ENCODE results near the gene IL1RAP. TPM values are rescaled to one million over a fixed set of nuclear protein-coding genes. Genes with fewer than 3 reads are reported as not detected.
"Not testable (repeated sequence)": the region's sequence is repeated elsewhere in the genome, so short reads cannot be mapped to it uniquely, and the experiment has no call there.

The IL1RAP gene
- total and polyA plus RNA-seq, 5 donors, result 1.6 to 8.5 (median 5.5) TPM

DNA sequence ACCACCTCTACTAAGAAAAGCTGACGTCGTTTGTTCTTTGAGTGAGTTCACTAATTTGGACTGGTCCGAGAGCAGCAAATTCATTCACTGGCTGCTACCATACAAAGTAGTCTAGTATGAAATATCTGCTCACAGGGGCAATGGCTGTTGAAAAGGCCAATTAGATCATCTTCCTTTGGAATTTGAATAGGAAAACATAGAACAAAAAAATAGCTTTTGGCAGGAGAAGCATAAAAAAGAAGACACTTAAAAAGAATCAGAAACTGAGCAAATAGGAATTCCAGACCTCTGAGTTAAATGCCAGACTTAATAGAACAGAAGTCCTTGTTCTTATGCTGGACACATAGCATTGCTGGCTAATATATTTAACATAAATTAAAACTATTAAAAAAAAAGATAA lies 159.3 kb downstream of the IL1RAP start:
- intact Hi-C loops (cut with DNase I), result no loop called here
- H3K9me3 ChIP-seq (ENCODE audit: control insufficient read depth, low read length), result no peaks in the 10 kb centered on the region
- no peak overlapping the region for H3K27ac ChIP-seq (ENCODE audit: low read length)
- no peak overlapping the region for H3K4me3 ChIP-seq (ENCODE audit: low read length)
- ATAC-seq, result no peak
- no peak for DNase-seq
- H3K4me1 ChIP-seq (ENCODE audit: control insufficient read depth, insufficient read depth, low read length), result no peaks in the 10 kb centered on the region
- 51% methylated on average over 3 of the region's 3 CpGs for WGBS
- no peaks in the 10 kb centered on the region for H3K27me3 ChIP-seq (ENCODE audit: control insufficient read depth, insufficient read depth)

- Histone ChIP-seq H3K4me3 (ENCODE audit: low read length) (no peak overlapping the region), H3K9me3 (ENCODE audit: control insufficient read depth, low read length) (no peaks in the 10 kb centered on the region), H3K4me1 (ENCODE audit: control insufficient read depth, insufficient read depth, low read length) (no peaks in the 10 kb centered on the region), H3K27me3 (ENCODE audit: control insufficient read depth, insufficient read depth) (no peaks in the 10 kb centered on the region), H3K27ac (ENCODE audit: low read length) (no peak overlapping the region)
- DNase-seq, result no peak
- no peak for ATAC-seq
- intact Hi-C loops (cut with DNase I), result no loop called here
- 66% methylated on average over 3 of the region's 3 CpGs for WGBS
Observed at GRCh38 chr3:190676481-190676880, 162.6 kb downstream of the IL1RAP start.

GRCh38 chr3:190677001-190677400 lies 163.1 kb downstream of the IL1RAP start:
- Histone ChIP-seq H3K27ac (ENCODE audit: low read length) (no peak overlapping the region), H3K4me1 (ENCODE audit: control insufficient read depth, insufficient read depth, low read length) (no peaks in the 10 kb centered on the region), H3K27me3 (ENCODE audit: control insufficient read depth, insufficient read depth) (no peaks in the 10 kb centered on the region), H3K9me3 (ENCODE audit: control insufficient read depth, low read length) (no peaks in the 10 kb centered on the region), H3K4me3 (ENCODE audit: low read length) (no peak overlapping the region)
- no peak for DNase-seq
- intact Hi-C loops (cut with DNase I), result no loop called here
- ATAC-seq, result no peak
- WGBS, result 87% methylated on average over 3 of the region's 3 CpGs

DNA sequence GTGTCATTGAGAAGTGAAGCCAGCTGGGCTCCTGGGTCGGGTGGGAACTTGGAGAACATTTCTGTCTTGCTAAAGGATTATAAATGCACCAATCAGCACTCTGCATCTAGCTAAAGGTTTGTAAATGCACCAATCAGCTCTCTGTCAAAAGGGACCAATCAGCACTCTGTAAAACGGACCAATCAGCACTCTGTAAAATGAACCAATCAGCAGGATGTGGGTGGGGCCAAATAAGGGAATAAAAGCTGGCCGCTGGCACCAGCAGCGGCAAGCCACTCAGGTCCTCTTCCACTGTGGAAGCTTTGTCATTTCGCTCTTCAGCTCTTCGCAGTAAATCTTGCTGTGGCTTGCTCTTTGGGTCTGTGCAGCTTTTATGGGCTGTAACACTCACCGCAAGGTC lies 164.0 kb downstream of the IL1RAP start:
- intact Hi-C loops (cut with DNase I); H3K4me3 ChIP-seq (ENCODE audit: low read length); H3K27ac ChIP-seq (ENCODE audit: low read length); H3K27me3 ChIP-seq (ENCODE audit: control insufficient read depth, insufficient read depth); DNase-seq; H3K9me3 ChIP-seq (ENCODE audit: control insufficient read depth, low read length); H3K4me1 ChIP-seq (ENCODE audit: control insufficient read depth, insufficient read depth, low read length); ATAC-seq: not testable (repeated sequence)
- WGBS, result 89% methylated on average over 7 of the region's 7 CpGs

GRCh38 chr3:190680691-190681090 lies 166.8 kb downstream of the IL1RAP start:
- H3K27me3 ChIP-seq (ENCODE audit: control insufficient read depth, insufficient read depth), result no peaks in the 10 kb centered on the region
- 92% methylated on average over 5 of the region's 5 CpGs for WGBS

DNA sequence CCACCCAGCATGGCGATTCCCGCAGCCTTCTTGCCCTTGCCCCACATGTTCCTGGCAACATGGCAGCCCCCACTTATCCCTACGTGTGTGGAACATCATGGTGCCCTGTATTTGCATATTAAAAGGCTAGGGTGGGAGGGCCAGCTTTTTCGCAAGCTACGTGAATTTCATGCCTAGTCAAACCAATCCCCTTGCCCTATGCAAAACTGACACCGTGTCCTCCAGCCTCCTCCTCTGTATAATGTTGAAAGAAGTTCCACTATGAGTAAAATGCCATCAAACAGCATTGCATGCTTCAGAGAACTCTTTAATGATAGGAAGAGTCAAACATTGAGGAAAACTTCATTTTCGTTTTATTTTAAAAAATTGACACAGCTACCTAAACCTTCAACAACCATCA lies 170.9 kb downstream of the IL1RAP start:
- DNase-seq, result no peak
- Histone ChIP-seq H3K27ac (ENCODE audit: low read length) (no peak overlapping the region), H3K4me3 (ENCODE audit: low read length) (no peak overlapping the region), H3K27me3 (ENCODE audit: control insufficient read depth, insufficient read depth) (no peaks in the 10 kb centered on the region), H3K4me1 (ENCODE audit: control insufficient read depth, insufficient read depth, low read length) (no peaks in the 10 kb centered on the region), H3K9me3 (ENCODE audit: control insufficient read depth, low read length) (no peaks in the 10 kb centered on the region)
- 87% methylated on average over 7 of the region's 7 CpGs for WGBS
- ATAC-seq, result no peak
- intact Hi-C loops (cut with DNase I), result no loop called here

More at GRCh38 chr3:190680691-190681090, 166.8 kb downstream of the IL1RAP start:
- intact Hi-C loops (cut with DNase I), result no loop called here
- Histone ChIP-seq H3K9me3 (ENCODE audit: control insufficient read depth, low read length) (no peaks in the 10 kb centered on the region), H3K4me1 (ENCODE audit: control insufficient read depth, insufficient read depth, low read length) (no peaks in the 10 kb centered on the region), H3K27ac (ENCODE audit: low read length) (no peak overlapping the region), H3K4me3 (ENCODE audit: low read length) (no peak overlapping the region)
- ATAC-seq (no peak), DNase-seq (no peak)

DNA sequence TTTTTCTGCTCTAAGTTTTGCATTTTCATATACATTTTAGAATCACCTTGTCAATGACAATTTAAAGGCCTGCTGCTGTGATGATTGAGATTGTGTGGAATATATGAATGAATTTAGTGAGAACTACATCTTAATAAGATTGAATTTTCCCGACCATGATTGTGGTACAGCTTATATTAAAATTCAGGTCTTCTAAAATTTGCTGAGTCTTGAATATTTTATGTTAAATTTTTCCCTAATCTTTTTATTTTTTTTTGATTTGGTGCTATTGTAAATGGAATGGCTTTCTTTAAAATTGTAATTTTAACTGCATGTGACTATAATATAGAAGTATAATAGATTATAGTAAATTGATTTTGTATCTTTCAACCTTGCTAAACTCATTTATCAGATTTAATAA lies 172.1 kb downstream of the IL1RAP start:
- H3K4me3 ChIP-seq (ENCODE audit: low read length), result no peak overlapping the region
- no peak overlapping the region for H3K27ac ChIP-seq (ENCODE audit: low read length)
- intact Hi-C loops (cut with DNase I), result no loop called here
- no peaks in the 10 kb centered on the region for H3K4me1 ChIP-seq (ENCODE audit: control insufficient read depth, insufficient read depth, low read length)
- 87% methylated on average over 1 of the region's 1 CpG for WGBS
- no peaks in the 10 kb centered on the region for H3K9me3 ChIP-seq (ENCODE audit: control insufficient read depth, low read length)
- no peaks in the 10 kb centered on the region for H3K27me3 ChIP-seq (ENCODE audit: control insufficient read depth, insufficient read depth)
- ATAC-seq (no peak), DNase-seq (no peak)

DNA sequence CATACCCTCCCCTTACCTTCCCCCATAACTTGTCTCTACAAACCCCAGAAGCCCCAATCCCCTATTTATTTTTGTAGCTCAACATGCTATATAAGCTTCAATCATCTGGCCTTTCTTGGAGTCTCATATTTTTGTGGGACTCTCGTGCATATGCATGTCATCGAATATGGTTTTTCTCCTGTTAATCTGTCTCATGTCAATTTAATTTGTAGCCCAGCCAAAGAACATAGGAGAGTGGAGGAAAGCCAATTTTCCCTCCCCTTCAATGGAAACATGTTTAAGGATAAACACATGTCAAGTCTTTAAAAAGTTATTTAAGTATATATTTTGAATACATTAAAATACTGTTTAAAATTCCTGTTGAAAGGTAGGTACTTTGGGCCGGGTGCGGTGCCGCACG lies 176.4 kb downstream of the IL1RAP start:
- ATAC-seq, result no peak
- no peak for DNase-seq
- intact Hi-C loops (cut with DNase I), result no loop called here

GRCh38 chr3:190692256-190692655 lies 178.4 kb downstream of the IL1RAP start:
- no peak overlapping the region for H3K4me3 ChIP-seq (ENCODE audit: low read length)
- intact Hi-C loops (cut with DNase I), result no loop called here
- no peak overlapping the region for H3K27ac ChIP-seq (ENCODE audit: low read length)

More for the DNA sequence above, 176.4 kb downstream of the IL1RAP start:
- H3K27me3 ChIP-seq (ENCODE audit: control insufficient read depth, insufficient read depth), result no peaks in the 10 kb centered on the region
- no peak overlapping the region for H3K4me3 ChIP-seq (ENCODE audit: low read length)
- H3K27ac ChIP-seq (ENCODE audit: low read length), result no peak overlapping the region
- WGBS, result 73% methylated on average over 6 of the region's 6 CpGs
- H3K9me3 ChIP-seq (ENCODE audit: control insufficient read depth, low read length), result no peaks in the 10 kb centered on the region
- no peaks in the 10 kb centered on the region for H3K4me1 ChIP-seq (ENCODE audit: control insufficient read depth, insufficient read depth, low read length)

GRCh38 chr3:190694335-190695001 lies 180.6 kb downstream of the IL1RAP start:
- Histone ChIP-seq H3K9me3 (ENCODE audit: control insufficient read depth, low read length) (no peaks in the 10 kb centered on the region), H3K4me3 (ENCODE audit: low read length) (no peak overlapping the region), H3K27ac (ENCODE audit: low read length) (no peak overlapping the region), H3K4me1 (ENCODE audit: control insufficient read depth, insufficient read depth, low read length) (no peaks in the 10 kb centered on the region), H3K27me3 (ENCODE audit: control insufficient read depth, insufficient read depth) (no peaks in the 10 kb centered on the region)
- DNase-seq (no peak), ATAC-seq (no peak)
- intact Hi-C loops (cut with DNase I), result loop anchor here in 1 of 4 donors (5.0 kb wide), 1 partner anchor 182 kb away; the partner anchor contains the start of gene IL1RAP
- WGBS, result 56% methylated on average over 3 of the region's 3 CpGs

More at GRCh38 chr3:190692256-190692655, 178.4 kb downstream of the IL1RAP start:
- no peaks in the 10 kb centered on the region for H3K9me3 ChIP-seq (ENCODE audit: control insufficient read depth, low read length)
- H3K27me3 ChIP-seq (ENCODE audit: control insufficient read depth, insufficient read depth), result no peaks in the 10 kb centered on the region
- DNase-seq (no peak), ATAC-seq (no peak)
- H3K4me1 ChIP-seq (ENCODE audit: control insufficient read depth, insufficient read depth, low read length), result no peaks in the 10 kb centered on the region

DNA sequence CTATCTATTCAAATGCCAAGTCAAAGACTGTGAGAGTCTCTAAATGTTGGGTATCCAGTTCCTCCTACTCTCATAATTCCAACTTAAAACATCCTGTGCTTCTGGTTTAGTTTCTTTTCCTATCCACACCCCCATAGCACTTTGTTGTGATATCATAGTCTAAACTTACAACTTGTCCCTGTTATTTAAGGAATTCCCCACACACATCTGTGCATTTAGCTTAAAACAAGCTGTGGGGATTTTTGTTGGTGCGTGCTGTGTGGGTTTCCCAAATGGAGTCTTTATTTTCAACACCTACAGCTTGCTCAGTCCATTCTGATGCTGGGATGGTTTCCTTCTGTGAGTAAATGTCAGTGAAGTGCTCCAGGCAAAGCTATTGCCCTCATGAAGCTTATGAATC lies 181.3 kb downstream of the IL1RAP start:
- Histone ChIP-seq H3K4me1 (ENCODE audit: control insufficient read depth, insufficient read depth, low read length) (no peaks in the 10 kb centered on the region), H3K27ac (ENCODE audit: low read length) (no peak overlapping the region), H3K4me3 (ENCODE audit: low read length) (no peak overlapping the region), H3K9me3 (ENCODE audit: control insufficient read depth, low read length) (no peaks in the 10 kb centered on the region), H3K27me3 (ENCODE audit: control insufficient read depth, insufficient read depth) (no peaks in the 10 kb centered on the region)
- intact Hi-C loops (cut with DNase I), result loop anchor here in 1 of 4 donors (5.0 kb wide), 1 partner anchor 183 kb away; the partner anchor contains the start of gene IL1RAP
- ATAC-seq, result no peak
- 69% methylated on average over 1 of the region's 1 CpG for WGBS
- DNase-seq, result no peak

GRCh38 chr3:190695994-190696393 lies 182.1 kb downstream of the IL1RAP start:
- H3K4me1 ChIP-seq (ENCODE audit: control insufficient read depth, insufficient read depth, low read length), result no peaks in the 10 kb centered on the region
- intact Hi-C loops (cut with DNase I), result loop anchor here in 1 of 4 donors (5.0 kb wide), 1 partner anchor 184 kb away; the partner anchor contains the start of gene IL1RAP
- H3K27ac ChIP-seq (ENCODE audit: low read length), result no peak overlapping the region
- DNase-seq (no peak), ATAC-seq (no peak)
- 90% methylated on average over 5 of the region's 5 CpGs for WGBS
- H3K9me3 ChIP-seq (ENCODE audit: control insufficient read depth, low read length), result no peaks in the 10 kb centered on the region
- H3K27me3 ChIP-seq (ENCODE audit: control insufficient read depth, insufficient read depth), result no peaks in the 10 kb centered on the region
- no peak overlapping the region for H3K4me3 ChIP-seq (ENCODE audit: low read length)

Measured in right cardiac atrium (tissue), 5 donors.